ENCODE measurements around the gene MAPK7.

Gene MAPK7

DNA sequence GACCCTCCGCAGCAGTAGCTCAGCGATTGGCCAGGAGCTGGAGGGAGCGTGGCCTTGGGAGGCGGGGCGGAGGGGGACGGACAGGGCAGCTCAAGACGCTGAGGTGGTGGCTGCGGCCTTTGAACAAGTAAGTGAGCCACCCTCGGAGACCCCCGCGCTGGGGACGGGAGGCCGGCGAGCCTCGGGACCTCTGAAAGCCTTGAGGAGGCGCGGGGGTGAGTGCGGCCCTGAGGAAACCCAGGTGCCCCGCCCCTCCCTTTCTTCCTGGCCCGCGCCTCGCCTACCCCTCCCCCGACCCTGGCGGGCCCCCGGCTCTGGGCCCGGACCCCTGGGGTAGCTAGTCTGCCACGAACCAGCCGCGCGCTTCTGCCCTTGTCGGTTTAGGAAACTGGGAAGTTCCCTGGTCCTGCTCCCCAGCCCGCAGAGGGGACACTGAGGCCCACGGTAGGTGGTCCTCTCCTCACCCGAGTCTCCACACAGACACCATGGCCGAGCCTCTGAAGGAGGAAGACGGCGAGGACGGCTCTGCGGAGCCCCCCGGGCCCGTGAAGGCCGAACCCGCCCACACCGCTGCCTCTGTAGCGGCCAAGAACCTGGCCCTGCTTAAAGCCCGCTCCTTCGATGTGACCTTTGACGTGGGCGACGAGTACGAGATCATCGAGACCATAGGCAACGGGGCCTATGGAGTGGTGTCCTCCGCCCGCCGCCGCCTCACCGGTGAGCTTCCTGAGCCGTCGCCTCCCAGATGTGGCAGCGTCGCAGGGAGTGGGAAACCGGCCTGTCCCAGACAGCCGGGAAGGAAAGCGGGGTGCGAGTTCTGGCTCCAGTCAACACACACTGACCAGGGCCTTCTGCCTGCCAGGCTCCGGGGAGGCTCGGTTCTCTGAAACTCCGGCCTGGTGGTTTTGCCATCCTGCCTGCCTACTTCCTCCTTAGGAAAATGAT, at the start of gene MAPK7 (continued):
- TF ChIP-seq SETDB1 (IDR thresholded peaks at IDR 0.05; ENCODE audit: insufficient read length, low read length) (no peak), EGR2 (tag by site-specific recombination; IDR thresholded peaks at IDR 0.05; ENCODE audit: low read depth) (peak; percentile 6; the same call in 1 of the 2 replicates), KLF9 (tag by site-specific recombination; IDR thresholded peaks at IDR 0.05; ENCODE audit: low read depth) (peak; percentile 92), ZNF768 (tag by site-specific recombination; IDR thresholded peaks at IDR 0.05) (no peak), ZEB2 (tag by site-specific recombination; IDR thresholded peaks at IDR 0.05) (no peak), ZNF140 (tag by site-specific recombination; IDR thresholded peaks at IDR 0.05) (no peak), ZNF184 (tag by site-specific recombination; IDR thresholded peaks at IDR 0.05) (no peak), ZSCAN16 (tag by site-specific recombination; IDR thresholded peaks at IDR 0.05) (no peak), ZNF19 (tag by site-specific recombination; IDR thresholded peaks at IDR 0.05; ENCODE audit: low read depth) (no peak), YY1 (tag by site-specific recombination; IDR thresholded peaks at IDR 0.05) (no peak), ZNF121 (tag by site-specific recombination; IDR thresholded peaks at IDR 0.05) (no peak), ZNF596 (tag by site-specific recombination; IDR thresholded peaks at IDR 0.05) (no peak), ZNF292 (tag by site-specific recombination; IDR thresholded peaks at IDR 0.05; ENCODE audit: borderline replicate concordance, low read depth) (no peak), ZNF211 (tag by site-specific recombination; IDR thresholded peaks at IDR 0.05; ENCODE audit: low read depth) (no peak), ZNF221 (tag by site-specific recombination; IDR thresholded peaks at IDR 0.05; ENCODE audit: borderline replicate concordance) (no peak), ZNF629 (tag by site-specific recombination; IDR thresholded peaks at IDR 0.05) (no peak), GLIS2 (tag by site-specific recombination; IDR thresholded peaks at IDR 0.05) (peak; percentile 94)
- TF ChIP-seq, protein P1, sequence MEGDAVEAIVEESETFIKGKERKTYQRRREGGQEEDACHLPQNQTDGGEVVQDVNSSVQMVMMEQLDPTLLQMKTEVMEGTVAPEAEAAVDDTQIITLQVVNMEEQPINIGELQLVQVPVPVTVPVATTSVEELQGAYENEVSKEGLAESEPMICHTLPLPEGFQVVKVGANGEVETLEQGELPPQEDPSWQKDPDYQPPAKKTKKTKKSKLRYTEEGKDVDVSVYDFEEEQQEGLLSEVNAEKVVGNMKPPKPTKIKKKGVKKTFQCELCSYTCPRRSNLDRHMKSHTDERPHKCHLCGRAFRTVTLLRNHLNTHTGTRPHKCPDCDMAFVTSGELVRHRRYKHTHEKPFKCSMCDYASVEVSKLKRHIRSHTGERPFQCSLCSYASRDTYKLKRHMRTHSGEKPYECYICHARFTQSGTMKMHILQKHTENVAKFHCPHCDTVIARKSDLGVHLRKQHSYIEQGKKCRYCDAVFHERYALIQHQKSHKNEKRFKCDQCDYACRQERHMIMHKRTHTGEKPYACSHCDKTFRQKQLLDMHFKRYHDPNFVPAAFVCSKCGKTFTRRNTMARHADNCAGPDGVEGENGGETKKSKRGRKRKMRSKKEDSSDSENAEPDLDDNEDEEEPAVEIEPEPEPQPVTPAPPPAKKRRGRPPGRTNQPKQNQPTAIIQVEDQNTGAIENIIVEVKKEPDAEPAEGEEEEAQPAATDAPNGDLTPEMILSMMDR (tag by site-specific recombination; IDR thresholded peaks at IDR 0.05), result no peak
- TF ChIP-seq, protein P2, sequence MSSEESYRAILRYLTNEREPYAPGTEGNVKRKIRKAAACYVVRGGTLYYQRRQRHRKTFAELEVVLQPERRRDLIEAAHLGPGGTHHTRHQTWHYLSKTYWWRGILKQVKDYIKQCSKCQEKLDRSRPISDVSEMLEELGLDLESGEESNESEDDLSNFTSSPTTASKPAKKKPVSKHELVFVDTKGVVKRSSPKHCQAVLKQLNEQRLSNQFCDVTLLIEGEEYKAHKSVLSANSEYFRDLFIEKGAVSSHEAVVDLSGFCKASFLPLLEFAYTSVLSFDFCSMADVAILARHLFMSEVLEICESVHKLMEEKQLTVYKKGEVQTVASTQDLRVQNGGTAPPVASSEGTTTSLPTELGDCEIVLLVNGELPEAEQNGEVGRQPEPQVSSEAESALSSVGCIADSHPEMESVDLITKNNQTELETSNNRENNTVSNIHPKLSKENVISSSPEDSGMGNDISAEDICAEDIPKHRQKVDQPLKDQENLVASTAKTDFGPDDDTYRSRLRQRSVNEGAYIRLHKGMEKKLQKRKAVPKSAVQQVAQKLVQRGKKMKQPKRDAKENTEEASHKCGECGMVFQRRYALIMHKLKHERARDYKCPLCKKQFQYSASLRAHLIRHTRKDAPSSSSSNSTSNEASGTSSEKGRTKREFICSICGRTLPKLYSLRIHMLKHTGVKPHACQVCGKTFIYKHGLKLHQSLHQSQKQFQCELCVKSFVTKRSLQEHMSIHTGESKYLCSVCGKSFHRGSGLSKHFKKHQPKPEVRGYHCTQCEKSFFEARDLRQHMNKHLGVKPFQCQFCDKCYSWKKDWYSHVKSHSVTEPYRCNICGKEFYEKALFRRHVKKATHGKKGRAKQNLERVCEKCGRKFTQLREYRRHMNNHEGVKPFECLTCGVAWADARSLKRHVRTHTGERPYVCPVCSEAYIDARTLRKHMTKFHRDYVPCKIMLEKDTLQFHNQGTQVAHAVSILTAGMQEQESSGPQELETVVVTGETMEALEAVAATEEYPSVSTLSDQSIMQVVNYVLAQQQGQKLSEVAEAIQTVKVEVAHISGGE (tag by site-specific recombination; conservative IDR thresholded peaks at IDR 0.05; ENCODE audit: low read depth), result no peak
- TF ChIP-seq, protein P3, sequence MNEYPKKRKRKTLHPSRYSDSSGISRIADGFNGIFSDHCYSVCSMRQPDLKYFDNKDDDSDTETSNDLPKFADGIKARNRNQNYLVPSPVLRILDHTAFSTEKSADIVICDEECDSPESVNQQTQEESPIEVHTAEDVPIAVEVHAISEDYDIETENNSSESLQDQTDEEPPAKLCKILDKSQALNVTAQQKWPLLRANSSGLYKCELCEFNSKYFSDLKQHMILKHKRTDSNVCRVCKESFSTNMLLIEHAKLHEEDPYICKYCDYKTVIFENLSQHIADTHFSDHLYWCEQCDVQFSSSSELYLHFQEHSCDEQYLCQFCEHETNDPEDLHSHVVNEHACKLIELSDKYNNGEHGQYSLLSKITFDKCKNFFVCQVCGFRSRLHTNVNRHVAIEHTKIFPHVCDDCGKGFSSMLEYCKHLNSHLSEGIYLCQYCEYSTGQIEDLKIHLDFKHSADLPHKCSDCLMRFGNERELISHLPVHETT (tag by site-specific recombination; IDR thresholded peaks at IDR 0.05), result no peak
- TF ChIP-seq, protein P4, sequence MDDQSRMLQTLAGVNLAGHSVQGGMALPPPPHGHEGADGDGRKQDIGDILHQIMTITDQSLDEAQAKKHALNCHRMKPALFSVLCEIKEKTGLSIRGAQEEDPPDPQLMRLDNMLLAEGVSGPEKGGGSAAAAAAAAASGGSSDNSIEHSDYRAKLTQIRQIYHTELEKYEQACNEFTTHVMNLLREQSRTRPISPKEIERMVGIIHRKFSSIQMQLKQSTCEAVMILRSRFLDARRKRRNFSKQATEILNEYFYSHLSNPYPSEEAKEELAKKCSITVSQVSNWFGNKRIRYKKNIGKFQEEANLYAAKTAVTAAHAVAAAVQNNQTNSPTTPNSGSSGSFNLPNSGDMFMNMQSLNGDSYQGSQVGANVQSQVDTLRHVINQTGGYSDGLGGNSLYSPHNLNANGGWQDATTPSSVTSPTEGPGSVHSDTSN (CRISPR knock-in tag; IDR thresholded peaks at IDR 0.05), result no peak
- TF ChIP-seq, protein P5, sequence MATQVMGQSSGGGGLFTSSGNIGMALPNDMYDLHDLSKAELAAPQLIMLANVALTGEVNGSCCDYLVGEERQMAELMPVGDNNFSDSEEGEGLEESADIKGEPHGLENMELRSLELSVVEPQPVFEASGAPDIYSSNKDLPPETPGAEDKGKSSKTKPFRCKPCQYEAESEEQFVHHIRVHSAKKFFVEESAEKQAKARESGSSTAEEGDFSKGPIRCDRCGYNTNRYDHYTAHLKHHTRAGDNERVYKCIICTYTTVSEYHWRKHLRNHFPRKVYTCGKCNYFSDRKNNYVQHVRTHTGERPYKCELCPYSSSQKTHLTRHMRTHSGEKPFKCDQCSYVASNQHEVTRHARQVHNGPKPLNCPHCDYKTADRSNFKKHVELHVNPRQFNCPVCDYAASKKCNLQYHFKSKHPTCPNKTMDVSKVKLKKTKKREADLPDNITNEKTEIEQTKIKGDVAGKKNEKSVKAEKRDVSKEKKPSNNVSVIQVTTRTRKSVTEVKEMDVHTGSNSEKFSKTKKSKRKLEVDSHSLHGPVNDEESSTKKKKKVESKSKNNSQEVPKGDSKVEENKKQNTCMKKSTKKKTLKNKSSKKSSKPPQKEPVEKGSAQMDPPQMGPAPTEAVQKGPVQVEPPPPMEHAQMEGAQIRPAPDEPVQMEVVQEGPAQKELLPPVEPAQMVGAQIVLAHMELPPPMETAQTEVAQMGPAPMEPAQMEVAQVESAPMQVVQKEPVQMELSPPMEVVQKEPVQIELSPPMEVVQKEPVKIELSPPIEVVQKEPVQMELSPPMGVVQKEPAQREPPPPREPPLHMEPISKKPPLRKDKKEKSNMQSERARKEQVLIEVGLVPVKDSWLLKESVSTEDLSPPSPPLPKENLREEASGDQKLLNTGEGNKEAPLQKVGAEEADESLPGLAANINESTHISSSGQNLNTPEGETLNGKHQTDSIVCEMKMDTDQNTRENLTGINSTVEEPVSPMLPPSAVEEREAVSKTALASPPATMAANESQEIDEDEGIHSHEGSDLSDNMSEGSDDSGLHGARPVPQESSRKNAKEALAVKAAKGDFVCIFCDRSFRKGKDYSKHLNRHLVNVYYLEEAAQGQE (tag by site-specific recombination; IDR thresholded peaks at IDR 0.05), result no peak
- TF ChIP-seq, protein P6, sequence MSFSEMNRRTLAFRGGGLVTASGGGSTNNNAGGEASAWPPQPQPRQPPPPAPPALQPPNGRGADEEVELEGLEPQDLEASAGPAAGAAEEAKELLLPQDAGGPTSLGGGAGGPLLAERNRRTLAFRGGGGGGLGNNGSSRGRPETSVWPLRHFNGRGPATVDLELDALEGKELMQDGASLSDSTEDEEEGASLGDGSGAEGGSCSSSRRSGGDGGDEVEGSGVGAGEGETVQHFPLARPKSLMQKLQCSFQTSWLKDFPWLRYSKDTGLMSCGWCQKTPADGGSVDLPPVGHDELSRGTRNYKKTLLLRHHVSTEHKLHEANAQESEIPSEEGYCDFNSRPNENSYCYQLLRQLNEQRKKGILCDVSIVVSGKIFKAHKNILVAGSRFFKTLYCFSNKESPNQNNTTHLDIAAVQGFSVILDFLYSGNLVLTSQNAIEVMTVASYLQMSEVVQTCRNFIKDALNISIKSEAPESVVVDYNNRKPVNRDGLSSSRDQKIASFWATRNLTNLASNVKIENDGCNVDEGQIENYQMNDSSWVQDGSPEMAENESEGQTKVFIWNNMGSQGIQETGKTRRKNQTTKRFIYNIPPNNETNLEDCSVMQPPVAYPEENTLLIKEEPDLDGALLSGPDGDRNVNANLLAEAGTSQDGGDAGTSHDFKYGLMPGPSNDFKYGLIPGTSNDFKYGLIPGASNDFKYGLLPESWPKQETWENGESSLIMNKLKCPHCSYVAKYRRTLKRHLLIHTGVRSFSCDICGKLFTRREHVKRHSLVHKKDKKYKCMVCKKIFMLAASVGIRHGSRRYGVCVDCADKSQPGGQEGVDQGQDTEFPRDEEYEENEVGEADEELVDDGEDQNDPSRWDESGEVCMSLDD (tag by site-specific recombination; IDR thresholded peaks at IDR 0.05), result 0 out of 2 replicates have a peak, but pooled peaks have one; percentile 47
